CD14-positive monocyte (primary cell): ENCODE data around the gene SIRT7. TPM values are rescaled to one million over a fixed set of nuclear protein-coding genes. Genes with fewer than 3 reads are reported as not detected.
A peak's percentile ranks its signal among the peaks of the same experiment; 100 is the strongest.

Experiments
- DNase-seq, 3 donors: peaks; one replicate each; pipeline ENCODE4 v3.0.0-alpha.2; 2011 to 2022
- H2AFZ ChIP-seq: 2 replicates; pipeline ENCODE4 v1.6.0; 2012; ENCODE audit warnings: mild to moderate bottlenecking, low read depth, low read length, inconsistent platforms; ENCODE audit not compliant: insufficient read depth, poor library complexity, severe bottlenecking
- H3K27ac ChIP-seq, 2 donors: 1 replicate in 1 of 2; 2 replicates in 1 of 2; pipeline ENCODE4 v1.5.1; 2012 to 2013; ENCODE audit warnings: low read length in 2 of 2, control low read depth in 1 of 2, inconsistent platforms in 1 of 2, low read depth in 1 of 2, mild to moderate bottlenecking in 1 of 2
- H3K27me3 ChIP-seq, 2 donors: one replicate each; pipeline versions ENCODE4 v1.6.0 to v1.6.1; 2011 to 2013; ENCODE audit warnings: low read length in 2 of 2; ENCODE audit not compliant: control insufficient read depth in 2 of 2, insufficient read depth in 2 of 2
- H3K36me3 ChIP-seq, 2 donors: replicated peaks in 1 of 2; 1 replicate in 1 of 2; 2 replicates in 1 of 2; pipeline versions ENCODE4 v1.5.1 to v1.6.1; 2012 to 2013; ENCODE audit warnings: low read length in 2 of 2, control low read depth in 1 of 2, inconsistent platforms in 1 of 2, mild to moderate bottlenecking in 1 of 2; ENCODE audit not compliant: insufficient read depth in 2 of 2, control insufficient read depth in 1 of 2
- H3K4me1 ChIP-seq, 2 donors: 1 replicate in 1 of 2; 2 replicates in 1 of 2; pipeline versions ENCODE4 v1.5.1 to v1.6.1; 2012 to 2013; ENCODE audit warnings: low read length in 2 of 2, control low read depth in 1 of 2, inconsistent platforms in 1 of 2, mild to moderate bottlenecking in 1 of 2, moderate library complexity in 1 of 2; ENCODE audit not compliant: insufficient read depth in 2 of 2, control insufficient read depth in 1 of 2
- H3K4me2 ChIP-seq: replicated peaks from 2 replicates; pipeline ENCODE3; 2012; ENCODE audit warnings: low read length, moderate library complexity, mild to moderate bottlenecking; ENCODE audit not compliant: poor library complexity, severe bottlenecking; ENCODE audit errors: extremely low read depth
- H3K4me3 ChIP-seq, 3 experiments: fragments of 200-600 bp in 1 of 3; sonication (generic) in 1 of 3; replicated peaks in 1 of 3; 1 replicate in 2 of 3; 2 replicates in 1 of 3; pipeline ENCODE4 v1.5.1; 2011 to 2013; ENCODE audit warnings: low read length in 3 of 3, mild to moderate bottlenecking in 3 of 3, control low read depth in 2 of 3, low read depth in 2 of 3, inconsistent platforms in 1 of 3, moderate library complexity in 1 of 3
- H3K79me2 ChIP-seq: 2 replicates; pipeline ENCODE4 v1.6.0; 2012; ENCODE audit warnings: mild to moderate bottlenecking, control low read depth, inconsistent platforms, low read length, moderate library complexity; ENCODE audit not compliant: insufficient read depth
- H3K9ac ChIP-seq: 2 replicates; pipeline ENCODE4 v1.6.0; 2017; ENCODE audit warnings: low read length, mild to moderate bottlenecking; ENCODE audit not compliant: insufficient read depth, poor library complexity, severe bottlenecking
- H3K9me3 ChIP-seq, 2 donors: replicated peaks in 1 of 2; 1 replicate in 1 of 2; 2 replicates in 1 of 2; pipeline versions ENCODE4 v1.5.1 to v1.6.1; 2012 to 2013; ENCODE audit warnings: low read length in 2 of 2, control low read depth in 1 of 2; ENCODE audit not compliant: control insufficient read depth in 1 of 2, insufficient read depth in 1 of 2
- H4K20me1 ChIP-seq: 2 replicates; pipeline ENCODE4 v1.6.0; 2012; ENCODE audit warnings: mild to moderate bottlenecking, low read length, control low read depth, moderate library complexity; ENCODE audit not compliant: insufficient read depth
- H3K27ac Mint-ChIP-seq, 7 donors: one replicate each; pipeline ENCODE4 v1.8.0; 2020; ENCODE audit warnings: mild to moderate bottlenecking in 7 of 7, mixed read lengths in 7 of 7, moderate library complexity in 6 of 7, inconsistent platforms in 2 of 7
- H3K27me3 Mint-ChIP-seq, 3 donors: one replicate each; pipeline ENCODE4 v1.8.0; 2021 to 2022; ENCODE audit warnings: low read depth in 3 of 3, mild to moderate bottlenecking in 3 of 3, mixed read lengths in 3 of 3, moderate library complexity in 3 of 3, inconsistent platforms in 1 of 3
- H3K36me3 Mint-ChIP-seq, 2 donors: one replicate each; pipeline ENCODE4 v1.8.0; 2020; ENCODE audit warnings: mixed read lengths in 2 of 2, inconsistent platforms in 1 of 2, mild to moderate bottlenecking in 1 of 2
- H3K4me1 Mint-ChIP-seq: one replicate; pipeline ENCODE4 v1.8.0; 2020; ENCODE audit warnings: mild to moderate bottlenecking, mixed read lengths
- H3K4me3 Mint-ChIP-seq, 2 donors: one replicate each; pipeline ENCODE4 v1.8.0; 2020; ENCODE audit warnings: mild to moderate bottlenecking in 2 of 2, mixed read lengths in 2 of 2, moderate library complexity in 1 of 2
- H3K9me3 Mint-ChIP-seq, 7 donors: one replicate each; pipeline ENCODE4 v1.8.0; 2020 to 2022; ENCODE audit warnings: mixed read lengths in 7 of 7, mild to moderate bottlenecking in 6 of 7, moderate library complexity in 6 of 7, inconsistent platforms in 2 of 7
- CTCF ChIP-seq: fragments of 200-600 bp; IDR thresholded peaks from one replicate; pipeline ENCODE4 v1.8.0; 2022; ENCODE audit warnings: antibody characterized with exemption, mild to moderate bottlenecking
- WGBS: methylation state at CpG from one replicate; pipeline ENCODE4 v1.1.5; 2013; ENCODE audit warnings: missing lambda C conversion rate; ENCODE audit not compliant: insufficient coverage; 5-methylcytosine and 5-hydroxymethylcytosine counted together
- intact Hi-C, 2 donors: fragments of 100-400 bp; cut with micrococcal nuclease; formaldehyde crosslinking; loops; one replicate each; pipeline versions ENCODE4 v1.15.0 to v1.15.1; 2023
- polyA plus RNA-seq, 3 donors: library from polyadenylated mRNA; depleted of rRNA in 1 of 3; unstranded in 2 of 3; stranded (reverse) in 1 of 3; fragments of 300-500 nt in 2 of 3; fragments of >200 nt in 1 of 3; fragmentation: Illumina TruSeq in 2 of 3; gene quantifications; 1 replicate in 2 of 3; 2 replicates in 1 of 3; pipeline ENCODE4 v1.2.3, GENCODE V29; 2012 to 2021

The SIRT7 gene
- polyA plus RNA-seq, 3 donors, result 22.5 to 73.5 (median 23.7) TPM

GRCh38 chr17:81926451-81927151, 8.6 kb upstream of the SIRT7 start:
- H3K9me3 ChIP-seq, result no peaks in the 10 kb centered on the region
- H3K27ac ChIP-seq, result peak overlapping the region; percentile 95 to 99
- peaks cover 3 to 4% of the 10 kb centered on the region in 2 donors for H3K36me3 ChIP-seq
- H3K4me1 Mint-ChIP-seq, result peaks cover 55% of the 10 kb centered on the region
- peak overlapping the region; percentile 91 to 93 for H3K4me3 Mint-ChIP-seq
- H3K27me3 ChIP-seq, result peaks cover 9 to 35% of the 10 kb centered on the region in 2 donors
- H2AFZ ChIP-seq, result no peak overlapping the region
- peak overlapping the region; percentile 70 to 81 (median 74) for H3K4me3 ChIP-seq
- 0% methylated on average over 40 of the region's 46 CpGs for WGBS
- peaks cover 56% of the 10 kb centered on the region for H3K79me2 ChIP-seq
- H3K27ac Mint-ChIP-seq, result peak overlapping the region; percentile 97 to 98 (median 98)
- peaks cover 0 to 3% (median 0%) of the 10 kb centered on the region in 7 donors for H3K9me3 Mint-ChIP-seq
- intact Hi-C loops, result loop anchor here in 1 of 2 donors (5.0 kb wide), 2 partner anchors 51 to 54 kb away; partner anchors contain the start of genes ARHGDIA and ASPSCR1
- TF ChIP-seq CTCF, result no peak
- peaks cover 25 to 37% (median 28%) of the 10 kb centered on the region in 3 donors for H3K27me3 Mint-ChIP-seq
- H3K4me2 ChIP-seq, result peak overlapping the region; percentile 90
- peaks cover 8 to 11% of the 10 kb centered on the region in 2 donors for H3K36me3 Mint-ChIP-seq
- DNase-seq, result peak; percentile 88 to 96 (median 89)
- H3K4me1 ChIP-seq, result peaks cover 60 to 67% of the 10 kb centered on the region in 2 donors
- peaks cover 48% of the 10 kb centered on the region for H4K20me1 ChIP-seq
- peak overlapping the region; percentile 99 for H3K9ac ChIP-seq

DNA sequence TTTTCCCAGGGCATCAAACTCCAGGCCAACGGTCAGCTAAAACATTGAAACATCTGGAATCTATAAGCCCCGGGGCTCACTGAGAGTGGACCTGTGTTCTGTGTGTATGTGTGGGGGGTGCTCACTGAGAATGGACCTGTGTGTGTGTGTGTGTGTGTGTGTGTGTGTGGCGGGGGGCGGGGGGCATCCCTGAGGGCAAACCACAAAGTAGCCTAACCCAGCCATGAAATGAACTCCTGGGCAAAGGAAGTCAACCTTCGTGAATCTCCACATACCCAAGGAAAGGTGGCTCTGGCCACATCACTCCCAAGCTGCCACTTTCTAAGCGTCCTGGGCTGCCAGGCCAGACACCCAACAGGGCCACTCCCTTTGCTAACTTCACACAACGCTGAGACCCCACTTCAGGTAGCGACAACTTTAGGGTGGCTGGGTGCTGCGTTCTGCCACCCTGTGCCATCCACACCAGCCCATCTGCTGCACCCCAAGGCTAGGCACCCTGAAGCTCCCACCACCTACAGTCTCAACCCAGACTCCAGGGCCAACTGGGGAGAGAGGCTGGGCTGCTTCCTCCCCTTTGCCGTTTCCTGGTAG, 8.0 kb upstream of the SIRT7 start:
- TF ChIP-seq CTCF, result no peak
- peak overlapping the region; percentile 90 for H3K4me2 ChIP-seq
- H3K27ac ChIP-seq, result peak overlapping the region; percentile 95 to 99
- H3K9ac ChIP-seq, result peak overlapping the region; percentile 99
- intact Hi-C loops, result loop anchor here in 1 of 2 donors (5.0 kb wide), 2 partner anchors 51 to 54 kb away; partner anchors contain the start of genes ARHGDIA and ASPSCR1
- H3K9me3 ChIP-seq, result no peaks in the 10 kb centered on the region
- H3K36me3 Mint-ChIP-seq, result peaks cover 11 to 14% of the 10 kb centered on the region in 2 donors
- peaks cover 4 to 5% of the 10 kb centered on the region in 2 donors for H3K36me3 ChIP-seq
- peak overlapping the region; percentile 91 to 93 for H3K4me3 Mint-ChIP-seq
- peak overlapping the region; percentile 97 to 98 (median 98) for H3K27ac Mint-ChIP-seq
- 46% methylated on average over 8 of the region's 10 CpGs for WGBS
- H3K9me3 Mint-ChIP-seq, result peaks cover 0 to 3% (median 0%) of the 10 kb centered on the region in 7 donors
- H3K4me3 ChIP-seq, result peak overlapping the region; percentile 70 to 81 (median 74)
- H4K20me1 ChIP-seq, result peaks cover 54% of the 10 kb centered on the region
- peaks cover 65 to 73% of the 10 kb centered on the region in 2 donors for H3K4me1 ChIP-seq
- peaks cover 63% of the 10 kb centered on the region for H3K79me2 ChIP-seq
- H3K27me3 Mint-ChIP-seq, result peaks cover 19 to 30% (median 23%) of the 10 kb centered on the region in 3 donors
- H3K4me1 Mint-ChIP-seq, result peaks cover 58% of the 10 kb centered on the region
- DNase-seq, result no peak
- H3K27me3 ChIP-seq, result peaks cover 9 to 29% of the 10 kb centered on the region in 2 donors
- no peak overlapping the region for H2AFZ ChIP-seq
